Immature natural killer cell (primary cell): ENCODE results near the gene FAM171A2. TPM values are rescaled to one million over a fixed set of nuclear protein-coding genes. Genes with fewer than 3 reads are reported as not detected.
A peak's percentile ranks its signal among the peaks of the same experiment; 100 is the strongest.

Experiments used
- DNase-seq, 3 donors: peaks; one replicate each; pipeline ENCODE4 v3.0.0; 2022; ENCODE audit warnings: mixed read lengths in 1 of 3
- H3K27ac Mint-ChIP-seq, 6 donors: one replicate each; pipeline ENCODE4 v1.8.0; 2020; ENCODE audit warnings: mixed read lengths in 6 of 6, mild to moderate bottlenecking in 5 of 6, inconsistent platforms in 4 of 6, moderate library complexity in 3 of 6
- H3K27me3 Mint-ChIP-seq, 3 donors: one replicate each; pipeline ENCODE4 v1.8.0; 2020 to 2021; ENCODE audit warnings: low read depth in 3 of 3, mild to moderate bottlenecking in 3 of 3, mixed read lengths in 3 of 3, moderate library complexity in 3 of 3, inconsistent platforms in 1 of 3
- H3K36me3 Mint-ChIP-seq, 3 donors: one replicate each; pipeline ENCODE4 v1.8.0; 2020; ENCODE audit warnings: mixed read lengths in 3 of 3, inconsistent platforms in 2 of 3, mild to moderate bottlenecking in 2 of 3
- H3K4me1 Mint-ChIP-seq, 2 donors: one replicate each; pipeline ENCODE4 v1.8.0; 2020; ENCODE audit warnings: inconsistent platforms in 2 of 2, mild to moderate bottlenecking in 2 of 2, mixed read lengths in 2 of 2, moderate library complexity in 1 of 2
- H3K4me3 Mint-ChIP-seq, 5 donors: one replicate each; pipeline ENCODE4 v1.8.0; 2020; ENCODE audit warnings: mild to moderate bottlenecking in 5 of 5, mixed read lengths in 5 of 5, inconsistent platforms in 3 of 5, moderate library complexity in 3 of 5
- H3K9me3 Mint-ChIP-seq, 6 donors: one replicate each; pipeline ENCODE4 v1.8.0; 2020; ENCODE audit warnings: mild to moderate bottlenecking in 6 of 6, mixed read lengths in 6 of 6, inconsistent platforms in 4 of 6, moderate library complexity in 3 of 6
- polyA plus RNA-seq, 3 donors: library from polyadenylated mRNA; unstranded; fragments of 300-500 nt; fragmentation: Illumina TruSeq; gene quantifications; one replicate each; pipeline ENCODE4 v1.2.3, GENCODE V29; 2021

The FAM171A2 gene
- polyA plus RNA-seq, 3 donors from 2014 or later, result 0.07 TPM; not detected in 2

GRCh38 chr17:44324092-44324570, 39.5 kb downstream of the FAM171A2 start:
- Mint-ChIP-seq H3K4me1 (peaks cover 24 to 39% of the 10 kb centered on the region in 2 donors), H3K27ac (peak overlapping the region in 3 of 6 donors; percentile 46 to 73 (median 48)), H3K4me3 (peak overlapping the region; percentile 79 to 86 (median 84)), H3K27me3 (peaks cover 6 to 21% (median 12%) of the 10 kb centered on the region in 3 donors), H3K9me3 (no peaks in the 10 kb centered on the region), H3K36me3 (peaks cover 0 to 9% (median 6%) of the 10 kb centered on the region in 3 donors)
- DNase-seq, result no peak

GRCh38 chr17:44323359-44324091, 40.1 kb downstream of the FAM171A2 start:
- H3K27ac Mint-ChIP-seq, result peak overlapping the region in 2 of 6 donors; percentile 42 to 61
- DNase-seq, result no peak
- no peaks in the 10 kb centered on the region for H3K9me3 Mint-ChIP-seq
- peaks cover 0 to 9% (median 7%) of the 10 kb centered on the region in 3 donors for H3K36me3 Mint-ChIP-seq
- H3K27me3 Mint-ChIP-seq, result peaks cover 7 to 21% (median 12%) of the 10 kb centered on the region in 3 donors
- peaks cover 24 to 39% of the 10 kb centered on the region in 2 donors for H3K4me1 Mint-ChIP-seq
- peak overlapping the region; percentile 79 to 86 (median 84) for H3K4me3 Mint-ChIP-seq

- H3K4me3 Mint-ChIP-seq, result peak overlapping the region in 4 of 5 donors; percentile 36 to 84 (median 46)
- H3K36me3 Mint-ChIP-seq, result peaks cover 0 to 9% (median 9%) of the 10 kb centered on the region in 3 donors
- H3K4me1 Mint-ChIP-seq, result peaks cover 16 to 35% of the 10 kb centered on the region in 2 donors
- peaks cover 8 to 23% (median 12%) of the 10 kb centered on the region in 3 donors for H3K27me3 Mint-ChIP-seq
- peaks cover 0 to 2% (median 0%) of the 10 kb centered on the region in 6 donors for H3K9me3 Mint-ChIP-seq
- no peak for DNase-seq
- H3K27ac Mint-ChIP-seq, result no peak overlapping the region
Measured at GRCh38 chr17:44322236-44322895, 41.3 kb downstream of the FAM171A2 start.

- DNase-seq, result no peak
- Mint-ChIP-seq H3K27ac (peak overlapping the region in 1 of 6 donors; percentile 64), H3K36me3 (peaks cover 0 to 11% (median 9%) of the 10 kb centered on the region in 3 donors), H3K4me3 (peak overlapping the region in 2 of 5 donors; percentile 10 to 18), H3K27me3 (peaks cover 8 to 19% (median 11%) of the 10 kb centered on the region in 3 donors), H3K4me1 (peaks cover 11 to 33% of the 10 kb centered on the region in 2 donors), H3K9me3 (peaks cover 0 to 2% (median 0%) of the 10 kb centered on the region in 6 donors)
Measured at GRCh38 chr17:44321246-44322120, 42.2 kb downstream of the FAM171A2 start.

- Mint-ChIP-seq H3K27ac (no peak overlapping the region), H3K9me3 (peaks cover 0 to 3% (median 0%) of the 10 kb centered on the region in 6 donors), H3K27me3 (peaks cover 7 to 15% (median 7%) of the 10 kb centered on the region in 3 donors), H3K4me3 (no peak overlapping the region), H3K36me3 (peaks cover 0 to 11% (median 9%) of the 10 kb centered on the region in 3 donors), H3K4me1 (peaks cover 10 to 26% of the 10 kb centered on the region in 2 donors)
- DNase-seq, result no peak
Measured at GRCh38 chr17:44320066-44320465, 43.6 kb downstream of the FAM171A2 start.

- peaks cover 0 to 3% (median 0%) of the 10 kb centered on the region in 6 donors for H3K9me3 Mint-ChIP-seq
- H3K27ac Mint-ChIP-seq, result no peak overlapping the region
- no peak overlapping the region for H3K4me3 Mint-ChIP-seq
Measured at GRCh38 chr17:44318077-44318892, 45.4 kb downstream of the FAM171A2 start.

GRCh38 chr17:44317545-44317944, 46.1 kb downstream of the FAM171A2 start:
- Mint-ChIP-seq H3K4me3 (peak overlapping the region in 3 of 5 donors; percentile 0 to 38 (median 2)), H3K27me3 (peaks cover 10 to 19% (median 14%) of the 10 kb centered on the region in 3 donors), H3K36me3 (peaks cover 0 to 11% (median 9%) of the 10 kb centered on the region in 3 donors), H3K4me1 (peaks cover 8 to 11% of the 10 kb centered on the region in 2 donors), H3K27ac (peak overlapping the region in 1 of 6 donors; percentile 20), H3K9me3 (peaks cover 0 to 3% (median 0%) of the 10 kb centered on the region in 6 donors)
- DNase-seq, result no peak

More at GRCh38 chr17:44318077-44318892, 45.4 kb downstream of the FAM171A2 start:
- DNase-seq, result no peak
- Mint-ChIP-seq H3K36me3 (peaks cover 0 to 11% (median 9%) of the 10 kb centered on the region in 3 donors), H3K4me1 (peaks cover 8 to 16% of the 10 kb centered on the region in 2 donors), H3K27me3 (peaks cover 10 to 19% (median 14%) of the 10 kb centered on the region in 3 donors)

- Mint-ChIP-seq H3K9me3 (peaks cover 0 to 3% (median 0%) of the 10 kb centered on the region in 6 donors), H3K4me1 (peaks cover 7 to 8% of the 10 kb centered on the region in 2 donors), H3K27ac (no peak overlapping the region), H3K27me3 (peaks cover 10 to 19% (median 16%) of the 10 kb centered on the region in 3 donors), H3K36me3 (peaks cover 0 to 11% (median 6%) of the 10 kb centered on the region in 3 donors), H3K4me3 (peak overlapping the region; percentile 15 to 74 (median 56))
- DNase-seq, result no peak
Measured at GRCh38 chr17:44315760-44316731, 47.6 kb downstream of the FAM171A2 start.

GRCh38 chr17:44314869-44315661, 48.6 kb downstream of the FAM171A2 start:
- no peak for DNase-seq
- Mint-ChIP-seq H3K27ac (no peak overlapping the region), H3K9me3 (peaks cover 0 to 3% (median 0%) of the 10 kb centered on the region in 6 donors), H3K36me3 (peaks cover 0 to 11% (median 6%) of the 10 kb centered on the region in 3 donors), H3K27me3 (peaks cover 10 to 19% (median 16%) of the 10 kb centered on the region in 3 donors), H3K4me1 (peaks cover 7 to 8% of the 10 kb centered on the region in 2 donors), H3K4me3 (peak overlapping the region; percentile 15 to 74 (median 56))

- Mint-ChIP-seq H3K27ac (no peak overlapping the region), H3K27me3 (peaks cover 10 to 19% (median 16%) of the 10 kb centered on the region in 3 donors), H3K4me1 (peaks cover 8 to 12% of the 10 kb centered on the region in 2 donors), H3K4me3 (peak overlapping the region in 2 of 5 donors; percentile 31 to 43), H3K36me3 (peaks cover 0 to 8% (median 4%) of the 10 kb centered on the region in 3 donors), H3K9me3 (peaks cover 0 to 3% (median 0%) of the 10 kb centered on the region in 6 donors)
- no peak for DNase-seq
Measured at GRCh38 chr17:44314524-44314868, 49.2 kb downstream of the FAM171A2 start.

GRCh38 chr17:44314031-44314430, 49.6 kb downstream of the FAM171A2 start:
- H3K27ac Mint-ChIP-seq, result no peak overlapping the region
- DNase-seq, result no peak

More at GRCh38 chr17:44314031-44314430, 49.6 kb downstream of the FAM171A2 start:
- H3K4me3 Mint-ChIP-seq, result peak overlapping the region in 2 of 5 donors; percentile 31 to 43
- peaks cover 0 to 3% (median 0%) of the 10 kb centered on the region in 6 donors for H3K9me3 Mint-ChIP-seq
- peaks cover 8 to 15% of the 10 kb centered on the region in 2 donors for H3K4me1 Mint-ChIP-seq
- H3K36me3 Mint-ChIP-seq, result peaks cover 0 to 4% (median 0%) of the 10 kb centered on the region in 3 donors
- H3K27me3 Mint-ChIP-seq, result peaks cover 10 to 19% (median 16%) of the 10 kb centered on the region in 3 donors
